Stimulated activated CD4-positive, alpha-beta T cell treated with anti-CD3 and anti-CD28 coated beads, Interleukin-15, amount 100 ng/mL, for 24 hours (primary cell): Measurements from ENCODE around the gene PPP1R13L.
"Not testable (repeated sequence)": the region's sequence is repeated elsewhere in the genome, so short reads cannot be mapped to it uniquely, and the experiment has no call there.

Experiments used
- DNase-seq: peaks from one replicate; pipeline ENCODE4 v3.0.0-alpha.2; 2020

The PPP1R13L gene, protein sequence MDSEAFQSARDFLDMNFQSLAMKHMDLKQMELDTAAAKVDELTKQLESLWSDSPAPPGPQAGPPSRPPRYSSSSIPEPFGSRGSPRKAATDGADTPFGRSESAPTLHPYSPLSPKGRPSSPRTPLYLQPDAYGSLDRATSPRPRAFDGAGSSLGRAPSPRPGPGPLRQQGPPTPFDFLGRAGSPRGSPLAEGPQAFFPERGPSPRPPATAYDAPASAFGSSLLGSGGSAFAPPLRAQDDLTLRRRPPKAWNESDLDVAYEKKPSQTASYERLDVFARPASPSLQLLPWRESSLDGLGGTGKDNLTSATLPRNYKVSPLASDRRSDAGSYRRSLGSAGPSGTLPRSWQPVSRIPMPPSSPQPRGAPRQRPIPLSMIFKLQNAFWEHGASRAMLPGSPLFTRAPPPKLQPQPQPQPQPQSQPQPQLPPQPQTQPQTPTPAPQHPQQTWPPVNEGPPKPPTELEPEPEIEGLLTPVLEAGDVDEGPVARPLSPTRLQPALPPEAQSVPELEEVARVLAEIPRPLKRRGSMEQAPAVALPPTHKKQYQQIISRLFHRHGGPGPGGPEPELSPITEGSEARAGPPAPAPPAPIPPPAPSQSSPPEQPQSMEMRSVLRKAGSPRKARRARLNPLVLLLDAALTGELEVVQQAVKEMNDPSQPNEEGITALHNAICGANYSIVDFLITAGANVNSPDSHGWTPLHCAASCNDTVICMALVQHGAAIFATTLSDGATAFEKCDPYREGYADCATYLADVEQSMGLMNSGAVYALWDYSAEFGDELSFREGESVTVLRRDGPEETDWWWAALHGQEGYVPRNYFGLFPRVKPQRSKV

DNA sequence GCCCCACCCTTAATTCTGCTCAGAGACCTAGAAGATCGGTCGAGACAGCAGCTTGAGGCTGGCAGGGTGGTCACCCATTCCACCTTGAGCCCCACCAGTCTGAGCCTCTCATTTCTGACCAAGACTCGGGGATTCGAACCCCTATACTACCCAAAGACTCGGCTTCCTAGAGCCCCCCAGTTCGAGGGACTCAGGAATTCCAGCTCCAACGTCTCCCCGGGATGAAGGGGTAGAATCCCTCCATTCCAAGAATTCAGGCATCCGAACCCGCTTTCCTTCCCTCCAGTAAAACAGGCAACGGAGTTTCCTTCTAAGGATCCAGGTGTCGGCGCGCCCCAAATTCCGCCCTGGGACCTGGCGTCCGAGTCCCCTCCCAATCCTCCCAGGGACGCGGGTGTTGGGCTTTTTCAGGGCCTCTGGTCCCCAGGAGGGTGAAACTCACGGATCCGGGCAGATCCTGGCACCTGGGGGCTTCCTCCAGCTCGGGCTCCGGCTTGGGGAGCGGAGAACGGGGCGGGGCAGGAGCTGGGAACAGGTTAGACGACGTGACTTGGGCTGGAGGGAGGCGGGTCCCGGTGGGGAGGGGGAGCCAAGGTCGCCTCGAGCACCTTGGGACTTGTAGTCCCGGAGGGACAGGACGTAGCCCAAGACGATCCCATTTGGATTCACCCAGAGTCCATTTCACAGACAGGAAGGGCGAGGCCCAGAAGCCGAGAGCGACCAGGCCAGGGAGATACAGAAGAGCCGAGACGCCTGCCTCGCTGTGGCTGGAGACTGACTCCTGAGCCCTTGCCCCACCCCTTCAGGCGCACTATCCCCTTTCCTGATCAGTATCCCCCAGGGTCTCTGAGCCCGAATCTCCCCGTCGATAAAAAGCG, at the start of gene PPP1R13L:
Gene PPP1R13L (minus strand): TSS at position 513 of the 878 bp plus-strand sequence. CDS start 6,751 bp downstream, outside the sequence.
- peak; percentile 80 for DNase-seq

DNA sequence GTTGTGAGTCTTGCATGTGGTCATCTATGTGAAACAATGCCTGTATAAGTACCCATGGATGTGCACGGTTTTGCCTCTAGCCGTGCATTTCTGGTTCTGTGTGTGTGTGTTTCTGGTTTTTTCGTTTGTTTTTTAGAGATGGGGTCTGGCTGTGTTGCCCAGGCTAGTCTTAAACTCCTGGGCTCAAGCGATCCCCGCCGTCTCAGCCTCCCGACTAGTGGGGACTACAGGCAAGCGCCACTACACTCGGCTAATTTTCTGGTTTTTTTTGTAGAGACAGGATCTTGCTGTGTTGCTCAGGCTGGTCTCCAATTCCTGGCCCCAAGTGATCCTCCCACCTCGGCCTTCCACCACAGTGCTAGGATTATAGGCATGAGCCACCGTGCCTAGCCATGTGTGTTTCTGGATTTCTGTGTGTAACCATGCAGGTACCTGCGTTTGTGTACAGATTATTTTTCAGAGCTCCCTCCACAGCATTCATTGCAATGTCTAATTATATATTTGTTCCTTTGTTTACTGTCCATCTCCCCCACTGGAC, 47.0 kb upstream of the PPP1R13L start:
- DNase-seq = no peak

DNA sequence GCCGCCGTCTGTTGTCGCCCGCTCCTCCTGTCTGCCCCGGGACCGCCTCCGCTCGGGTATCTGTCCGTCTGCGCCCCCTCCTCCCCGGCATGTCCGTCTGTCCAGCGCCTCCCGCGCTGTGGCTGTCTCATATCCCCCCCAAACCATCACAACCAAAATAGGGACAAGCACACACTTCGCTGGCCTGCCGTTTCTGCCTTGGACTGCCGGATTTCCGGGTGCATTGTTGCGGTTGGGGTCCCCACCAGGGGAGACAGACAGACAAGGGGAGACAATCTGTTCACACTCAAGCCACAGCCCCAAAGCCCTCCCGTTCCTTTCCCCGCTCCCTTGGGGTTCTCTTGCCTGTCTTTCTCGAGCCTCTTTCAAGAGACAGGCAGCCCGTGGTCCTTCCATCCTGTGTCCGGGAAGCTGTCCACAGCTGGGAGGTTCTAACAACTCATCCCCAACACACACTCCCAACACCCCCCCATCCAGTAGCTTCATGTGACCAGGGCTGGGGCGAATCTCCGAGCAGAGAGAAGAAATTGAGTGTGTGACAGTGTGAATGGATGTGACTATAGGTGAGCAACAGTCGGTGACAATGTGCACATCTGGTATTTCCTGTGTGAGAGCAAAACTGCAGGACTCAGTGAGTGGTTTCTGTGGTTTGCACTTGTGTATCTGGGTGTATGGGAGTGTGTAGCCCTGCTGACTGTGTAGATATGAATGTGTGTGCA, 46.4 kb upstream of the PPP1R13L start:
- peak; percentile 44 for DNase-seq

DNA sequence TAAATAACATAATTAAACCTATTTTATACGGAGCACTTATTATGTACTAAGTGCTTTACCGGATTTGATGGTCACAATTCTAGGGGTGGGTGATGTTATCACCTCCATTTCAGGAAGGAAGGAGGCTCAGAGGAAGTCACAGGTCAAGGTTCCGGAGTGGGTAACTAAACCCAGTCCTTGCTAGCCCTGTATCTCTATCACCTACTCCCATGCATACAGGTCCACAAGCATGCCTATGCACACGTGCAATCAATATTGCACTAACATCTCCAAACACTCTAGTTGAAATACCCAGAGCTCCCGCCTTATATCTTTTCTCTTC, 45.1 kb upstream of the PPP1R13L start:
- no peak for DNase-seq

DNA sequence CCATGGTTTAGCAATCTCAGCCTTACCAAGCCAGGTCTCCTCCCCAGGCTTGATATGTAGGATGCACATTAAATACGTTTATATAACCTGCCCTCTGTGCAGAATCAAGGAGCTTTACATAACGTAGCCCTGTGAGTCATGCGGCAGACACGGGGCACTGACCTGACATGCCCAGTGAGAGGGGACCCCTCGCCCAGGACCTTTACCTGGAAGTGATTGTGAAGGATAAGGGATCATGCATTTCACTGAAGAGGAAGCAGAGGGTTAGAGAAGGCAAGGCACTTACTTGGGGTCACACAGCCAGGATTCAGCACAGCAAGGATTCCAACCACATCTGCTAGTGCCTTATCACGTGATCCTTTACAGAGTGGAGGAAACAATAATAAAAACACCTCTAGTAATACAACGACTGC, 44.0 kb upstream of the PPP1R13L start:
- no peak for DNase-seq

DNA sequence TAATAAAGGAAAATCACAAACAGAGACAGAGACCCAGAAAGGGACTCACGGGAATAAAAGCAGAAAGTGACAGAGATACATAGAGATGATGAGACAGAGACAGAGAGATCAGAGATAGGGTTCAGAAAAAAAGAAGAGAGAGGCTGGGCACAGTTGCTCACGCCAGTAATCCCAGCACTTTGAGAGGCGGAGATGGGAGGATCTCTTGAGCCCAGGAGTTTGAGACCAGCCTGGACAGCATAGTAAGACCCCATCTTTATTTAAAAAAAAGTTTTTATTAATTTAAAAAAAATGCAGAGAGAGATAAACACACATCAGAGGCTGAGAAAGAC, 43.5 kb upstream of the PPP1R13L start:
- no peak for DNase-seq

DNA sequence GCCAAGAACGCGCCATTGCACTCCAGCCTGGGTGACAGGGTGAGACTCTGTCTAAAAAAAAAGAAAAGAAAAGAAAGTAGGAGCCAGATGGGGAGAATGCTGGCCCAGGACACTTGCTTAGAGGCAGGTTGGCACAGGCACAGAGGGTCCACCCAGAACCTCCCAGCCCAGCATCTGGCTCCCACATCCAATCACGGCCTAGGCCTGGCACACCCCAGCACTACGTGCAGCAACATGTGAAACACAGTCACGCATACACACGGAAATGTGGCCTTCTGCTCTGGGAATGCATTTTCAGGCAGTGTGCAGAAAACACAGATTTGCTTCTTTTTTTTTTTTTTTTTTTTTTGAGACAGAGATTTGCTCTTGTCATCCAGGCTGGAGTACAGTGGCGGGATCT, 42.1 kb upstream of the PPP1R13L start:
- DNase-seq = no peak

DNA sequence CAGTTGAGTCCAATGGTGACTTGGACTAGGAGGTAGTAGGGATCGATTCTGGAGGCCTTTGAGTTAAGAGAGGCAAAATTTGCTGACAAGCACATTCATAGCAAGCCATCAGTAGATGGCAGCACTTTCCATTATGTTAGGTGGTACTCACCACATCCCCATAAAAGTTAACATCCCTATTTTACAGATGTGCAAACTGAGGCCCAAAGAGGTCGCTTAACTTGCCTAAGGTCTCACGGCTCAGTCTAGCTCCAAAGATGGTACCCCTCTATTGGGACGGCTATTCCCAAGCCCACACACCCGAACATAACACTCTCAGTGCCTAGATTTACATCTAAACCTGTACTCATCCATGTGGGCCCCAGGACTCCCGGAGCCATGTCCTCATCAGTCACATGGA, 41.4 kb upstream of the PPP1R13L start:
- no peak for DNase-seq

DNA sequence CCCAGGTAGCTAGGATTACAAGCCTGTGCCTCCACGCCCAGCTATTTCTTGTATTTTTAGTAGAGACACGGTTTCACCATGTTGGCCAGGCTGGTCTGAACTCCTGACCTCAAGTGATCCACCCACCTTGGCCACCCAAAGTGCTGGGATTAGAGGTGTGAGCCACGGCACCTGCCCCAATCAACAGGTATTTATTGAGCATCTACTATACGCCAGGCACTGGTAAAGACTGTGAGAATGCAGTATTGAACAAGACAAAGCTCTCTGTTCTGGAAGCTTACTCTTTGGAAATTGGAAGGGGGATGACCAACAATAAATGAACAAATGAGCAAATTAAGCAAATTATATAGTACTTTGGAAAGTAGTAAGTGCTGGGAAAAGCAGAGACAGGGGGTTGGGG, 40.3 kb upstream of the PPP1R13L start:
- no peak for DNase-seq

DNA sequence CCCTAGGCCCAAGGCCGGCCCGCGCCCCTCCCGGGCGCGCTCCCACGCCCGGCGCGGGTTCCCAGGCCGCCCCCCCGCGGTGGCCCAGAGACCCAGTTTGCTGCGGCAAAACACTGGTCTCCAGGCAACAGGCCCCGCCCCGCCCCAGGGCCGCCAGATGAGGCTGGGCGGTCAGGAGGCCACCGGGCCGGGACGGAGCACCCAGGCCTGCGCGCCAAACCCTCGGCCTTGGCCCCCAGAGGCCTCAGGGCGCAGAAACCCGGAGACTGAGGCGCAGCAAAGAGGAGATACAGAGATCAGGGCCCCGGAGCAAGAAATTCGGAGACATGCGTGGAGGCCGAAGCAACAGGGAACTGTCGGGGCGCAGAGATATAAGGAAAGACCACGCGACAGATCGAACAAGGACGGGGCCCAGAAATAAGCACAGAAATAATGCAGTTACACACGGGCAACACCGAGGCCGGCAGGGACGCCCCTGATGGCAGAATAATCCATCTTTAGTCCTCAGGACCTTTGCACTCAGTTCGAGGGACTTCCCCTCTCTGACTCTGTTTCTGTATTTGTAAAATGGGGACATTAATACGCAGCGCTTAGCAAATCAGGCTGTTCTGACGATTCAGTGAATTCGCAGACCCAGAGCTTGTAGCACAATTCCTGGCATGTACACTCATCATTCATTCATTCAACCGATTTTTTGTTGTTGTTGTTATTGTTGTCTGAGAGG, 39.6 kb upstream of the PPP1R13L start:
- DNase-seq = peak; percentile 83

DNA sequence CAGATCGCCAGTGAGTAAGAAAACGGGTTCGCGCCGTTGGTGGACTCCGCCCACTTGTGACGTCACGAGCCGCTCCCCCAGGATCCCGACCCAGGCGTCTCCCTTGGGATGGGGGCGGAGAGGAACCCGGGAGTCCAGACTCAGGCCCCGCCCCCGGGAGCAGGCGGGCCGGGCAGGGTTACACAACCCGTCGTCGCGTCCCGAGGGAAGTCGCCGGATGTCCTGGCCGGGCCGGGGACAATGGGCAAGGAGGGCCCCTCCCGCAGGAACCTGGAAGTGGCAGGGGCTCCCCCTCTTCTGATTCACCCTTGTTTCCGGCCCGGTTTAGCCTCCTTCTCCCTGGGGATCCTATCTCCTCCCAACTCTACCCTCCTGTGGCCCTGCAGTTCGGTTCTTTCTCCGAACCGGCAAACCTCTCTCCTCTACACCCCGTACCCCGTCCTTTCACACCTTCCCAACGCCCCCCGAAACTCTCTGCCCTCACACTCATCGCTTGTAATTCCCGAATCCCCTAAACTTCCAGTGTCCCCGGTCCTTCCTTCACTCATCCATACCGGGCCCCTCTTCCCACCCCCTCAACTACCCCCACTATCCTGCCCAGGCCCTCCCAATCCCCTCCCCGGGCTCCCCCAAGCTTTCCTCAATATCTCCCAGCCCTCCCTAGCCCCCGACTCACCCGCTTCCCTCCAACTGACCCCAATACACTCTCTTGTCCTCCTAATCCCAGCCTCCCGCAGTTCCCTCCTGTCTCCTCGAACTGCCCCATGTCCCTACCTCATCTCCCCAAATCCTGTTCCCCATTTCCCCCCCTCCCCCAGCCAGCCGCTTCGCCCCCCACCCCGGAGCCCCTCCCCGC, 38.8 kb upstream of the PPP1R13L start:
- peak; percentile 76 for DNase-seq

DNA sequence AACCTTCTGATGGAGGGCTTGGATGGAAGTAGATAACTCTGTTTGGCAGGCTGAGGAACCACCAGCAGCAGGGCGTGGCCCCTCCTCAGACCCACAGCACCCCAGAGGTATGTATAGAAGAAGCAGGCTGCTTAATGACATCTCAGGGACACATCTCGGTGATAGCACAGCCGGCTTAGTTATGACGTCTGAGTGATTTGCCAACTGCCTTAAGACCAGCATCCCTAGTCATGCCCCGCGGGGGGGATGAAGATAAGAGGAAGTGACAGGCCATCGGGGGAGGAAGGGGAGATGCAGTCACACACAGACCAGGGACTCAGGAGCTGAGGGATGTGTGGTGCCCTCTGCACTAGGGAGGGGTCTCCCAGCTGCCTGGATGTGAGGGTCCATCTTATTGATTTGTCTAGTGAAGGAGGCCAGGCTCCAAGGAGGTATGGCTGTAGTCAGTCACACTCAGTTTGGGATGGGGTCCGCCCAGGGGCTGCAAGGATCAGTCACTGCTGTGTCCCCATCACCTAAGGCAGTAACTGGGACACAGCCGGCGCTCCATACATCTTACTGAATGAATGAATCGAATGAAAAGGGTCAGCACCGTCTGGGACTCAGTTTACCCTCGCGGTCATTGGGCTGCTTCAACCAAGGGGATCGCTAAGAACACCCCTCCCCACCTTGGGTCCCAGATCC, 38.1 kb upstream of the PPP1R13L start:
- peak; percentile 50 for DNase-seq

DNA sequence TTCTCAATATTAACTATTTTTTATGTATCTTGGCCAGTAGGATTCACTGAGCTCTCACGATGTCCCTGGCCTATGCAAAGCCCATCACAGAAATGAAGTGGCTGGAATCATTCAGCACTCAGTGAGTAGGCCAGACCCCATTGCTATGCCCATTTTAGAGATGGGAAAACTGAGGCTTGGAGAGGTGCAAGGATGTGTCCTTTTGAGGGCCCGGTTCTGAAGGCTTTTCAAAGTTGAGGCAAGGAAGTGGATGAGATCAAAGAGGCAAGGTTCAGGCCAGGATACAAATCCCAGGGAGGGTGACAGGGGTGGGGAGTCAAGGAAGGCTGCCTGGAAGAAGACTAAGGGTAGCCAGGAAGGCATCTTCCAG, 37.5 kb upstream of the PPP1R13L start:
- no peak for DNase-seq

DNA sequence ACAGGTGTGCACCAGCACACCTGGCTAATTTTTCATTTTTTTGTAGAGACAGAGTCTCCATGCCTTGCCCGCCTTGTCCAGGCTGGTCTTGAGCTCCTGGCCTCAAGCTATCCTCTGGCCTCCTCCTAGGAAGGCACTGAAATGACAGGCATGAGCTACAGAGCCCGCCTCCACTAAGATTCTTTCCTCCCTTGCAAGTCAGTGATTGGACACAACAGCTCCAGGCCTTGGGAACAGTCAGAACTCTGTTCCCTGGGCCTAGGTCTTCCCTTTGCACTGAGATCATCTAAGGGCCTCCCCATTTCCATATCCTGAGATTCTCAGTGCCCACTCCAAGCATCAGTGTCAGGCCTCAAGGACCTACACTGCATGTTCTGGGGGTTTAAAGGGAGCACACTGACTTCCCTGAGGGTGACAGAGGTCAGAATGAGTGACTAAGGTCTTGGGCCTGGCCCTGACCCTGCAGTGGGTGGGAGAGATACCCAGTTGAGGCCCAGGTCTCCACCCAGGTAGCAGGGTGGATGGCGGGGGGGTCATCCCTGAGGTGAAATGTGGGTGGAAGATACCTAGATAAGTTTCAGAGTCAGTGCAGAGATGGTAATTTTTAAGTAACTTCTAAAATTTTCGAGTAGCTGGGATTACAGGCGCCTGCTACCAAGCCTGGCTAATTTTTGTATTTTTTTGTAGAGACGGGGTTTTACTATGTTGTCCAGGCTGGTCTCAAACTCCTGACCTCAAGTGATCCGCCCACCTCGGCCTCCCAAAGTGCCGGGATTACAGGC, 36.2 kb upstream of the PPP1R13L start:
- DNase-seq = no peak

DNA sequence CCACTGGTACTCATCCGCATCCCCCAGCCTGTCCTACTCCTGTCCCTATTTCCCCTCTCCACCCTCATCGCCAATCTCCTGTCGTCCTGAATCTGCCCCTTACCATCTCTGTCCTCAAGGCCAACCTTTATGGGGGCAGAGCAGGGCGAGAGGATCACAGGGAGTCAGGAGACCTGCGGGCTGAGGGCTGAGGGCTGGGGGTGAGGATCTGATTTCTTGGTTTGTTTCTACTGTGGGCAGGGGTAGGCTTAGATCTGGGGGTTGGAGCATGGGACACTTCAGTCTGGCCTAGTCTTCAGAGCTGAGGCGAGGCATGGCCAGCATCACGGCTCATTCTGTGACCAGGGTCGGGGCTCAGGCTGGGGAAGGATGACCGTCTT, 35.4 kb upstream of the PPP1R13L start:
- DNase-seq = no peak

DNA sequence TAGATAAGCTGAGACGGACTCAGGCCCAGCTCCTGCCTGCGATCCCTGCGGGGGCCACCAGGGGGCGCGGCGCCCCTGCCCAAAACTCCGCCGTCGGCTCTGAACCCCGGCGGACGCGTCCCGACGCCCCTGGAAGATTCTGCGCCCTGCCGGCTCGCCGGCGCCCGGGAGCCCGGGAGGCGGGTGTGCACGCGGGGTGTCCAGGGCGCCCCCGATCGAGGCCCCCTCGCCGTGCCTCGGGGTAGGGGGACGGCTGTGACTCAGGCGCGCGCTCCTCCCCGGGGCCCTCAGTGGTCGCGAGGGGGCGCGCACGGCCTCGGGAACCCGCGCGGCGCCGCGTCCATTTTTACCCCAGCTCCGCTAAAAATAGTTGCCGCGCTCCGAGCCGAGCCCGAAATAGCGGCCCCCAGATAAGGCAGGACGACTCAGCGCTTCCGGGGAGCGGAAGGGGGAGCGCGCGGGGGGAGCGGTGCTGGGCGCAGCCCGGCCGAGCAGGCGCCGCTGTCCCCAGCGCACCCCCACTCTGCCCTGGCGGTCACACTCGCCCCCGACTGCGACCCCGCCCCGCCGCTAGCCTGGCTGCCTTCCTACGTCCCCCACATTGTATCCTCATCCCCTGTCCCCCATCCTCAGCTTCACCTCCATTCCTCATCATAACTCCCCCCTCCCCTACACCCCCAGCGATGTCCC, 34.8 kb upstream of the PPP1R13L start:
- peak; percentile 86 for DNase-seq

DNA sequence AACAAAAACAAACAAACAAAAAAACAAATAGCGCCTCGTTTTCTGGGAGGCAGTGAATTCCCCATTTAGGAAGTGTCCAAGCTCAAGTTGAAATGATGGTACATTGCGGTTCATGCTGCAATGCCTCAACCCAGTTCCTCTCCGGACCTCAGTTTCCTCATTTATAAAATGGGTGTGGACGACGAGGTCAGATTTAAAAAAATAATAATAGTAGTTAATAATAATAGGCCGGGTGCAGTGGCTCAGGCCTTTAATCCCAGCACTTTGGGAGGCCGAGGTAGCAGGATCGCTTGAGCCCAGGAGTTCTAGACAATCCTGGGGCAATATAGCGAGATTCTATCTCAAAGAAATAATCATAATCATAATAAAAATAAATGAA, 34.3 kb upstream of the PPP1R13L start:
- no peak for DNase-seq

DNA sequence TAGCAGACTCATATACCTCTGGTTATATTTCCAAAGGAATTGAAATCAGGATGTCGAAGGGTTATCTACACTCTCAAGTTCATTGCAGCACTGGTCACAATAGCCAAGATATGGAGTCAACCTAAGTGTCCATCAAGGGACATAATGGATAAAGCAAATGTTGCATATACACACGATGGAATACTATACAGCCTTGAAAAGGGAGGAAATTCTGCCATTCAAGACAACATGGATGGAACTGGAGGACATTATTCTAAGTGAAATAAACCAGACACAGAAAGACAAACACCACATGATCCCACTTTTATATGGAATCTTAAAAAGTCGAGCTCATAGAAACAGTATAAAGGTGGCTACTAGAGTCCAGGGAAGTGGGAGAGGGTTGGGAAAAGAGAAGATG, 32.5 kb upstream of the PPP1R13L start:
- no peak for DNase-seq

DNA sequence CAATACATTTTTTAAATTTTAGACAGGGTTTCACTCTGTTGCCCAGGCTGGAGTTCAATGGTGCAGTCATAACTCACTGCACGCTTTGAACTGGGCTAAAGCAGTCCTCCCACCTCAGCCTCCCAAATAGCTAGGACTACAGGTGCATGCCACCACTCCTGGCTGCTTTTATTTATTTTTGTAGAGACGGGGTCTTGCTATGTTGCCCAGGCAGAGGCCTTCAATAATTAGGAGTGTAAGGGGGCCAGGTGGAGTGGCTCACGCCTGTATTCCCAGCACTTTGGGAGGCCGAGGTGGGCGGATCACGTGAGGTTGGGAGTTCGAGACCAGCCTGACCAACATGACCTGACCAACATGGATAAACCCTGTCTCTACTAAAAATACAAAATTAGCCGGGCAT, 27.7 kb upstream of the PPP1R13L start:
- not testable (repeated sequence) for DNase-seq
